Panc1 (cell line): Measurements from ENCODE around the gene DALRD3.

Experiments used
- POLR2AphosphoS5 ChIP-seq: IDR thresholded peaks from 2 replicates; pipeline ENCODE4 v1.6.1; 2012; ENCODE audit warnings: mild to moderate bottlenecking, low read depth, low read length, moderate library complexity
- TCF7L2 ChIP-seq: IDR thresholded peaks from 2 replicates; pipeline ENCODE4 v1.6.1; 2011; ENCODE audit warnings: mild to moderate bottlenecking, low read depth, low read length, inconsistent platforms
- TF ChIP-seq, protein P1 (sequence below): fragments of 450-650 bp; IDR thresholded peaks from 2 replicates; pipeline ENCODE4 v1.5.1; 2017; ENCODE audit warnings: mild to moderate bottlenecking
- TF ChIP-seq, protein P2 (sequence below), 2 experiments: IDR thresholded peaks; 2 replicates each; pipeline ENCODE4 v1.6.1; 2011 to 2012; ENCODE audit warnings: low read depth in 2 of 2, control low read depth in 1 of 2, low read length in 1 of 2, mild to moderate bottlenecking in 1 of 2, moderate library complexity in 1 of 2; ENCODE audit not compliant: insufficient read depth in 1 of 2

DNA sequence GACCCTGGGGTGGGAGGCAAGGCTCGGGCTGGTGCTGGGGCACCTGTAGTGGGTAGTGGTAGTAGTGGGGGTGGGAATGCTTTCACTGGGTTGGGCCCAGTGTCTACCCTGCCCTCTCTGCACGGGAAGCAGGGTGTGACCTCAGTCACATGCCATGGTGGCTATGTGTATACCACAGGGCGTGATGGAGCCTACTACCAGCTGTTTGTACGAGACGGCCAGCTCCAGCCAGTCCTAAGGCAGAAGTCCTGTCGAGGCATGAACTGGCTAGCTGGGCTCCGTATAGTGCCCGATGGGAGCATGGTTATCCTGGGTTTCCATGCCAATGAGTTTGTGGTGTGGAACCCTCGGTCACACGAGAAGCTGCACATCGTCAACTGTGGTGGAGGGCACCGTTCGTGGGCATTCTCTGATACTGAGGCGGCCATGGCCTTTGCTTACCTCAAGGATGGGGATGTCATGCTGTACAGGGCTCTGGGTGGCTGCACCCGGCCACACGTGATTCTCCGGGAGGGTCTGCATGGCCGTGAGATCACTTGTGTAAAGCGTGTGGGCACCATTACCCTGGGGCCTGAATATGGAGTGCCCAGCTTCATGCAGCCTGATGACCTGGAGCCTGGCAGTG is 5.2 kb downstream of the DALRD3 start:
- TF ChIP-seq, protein P1, sequence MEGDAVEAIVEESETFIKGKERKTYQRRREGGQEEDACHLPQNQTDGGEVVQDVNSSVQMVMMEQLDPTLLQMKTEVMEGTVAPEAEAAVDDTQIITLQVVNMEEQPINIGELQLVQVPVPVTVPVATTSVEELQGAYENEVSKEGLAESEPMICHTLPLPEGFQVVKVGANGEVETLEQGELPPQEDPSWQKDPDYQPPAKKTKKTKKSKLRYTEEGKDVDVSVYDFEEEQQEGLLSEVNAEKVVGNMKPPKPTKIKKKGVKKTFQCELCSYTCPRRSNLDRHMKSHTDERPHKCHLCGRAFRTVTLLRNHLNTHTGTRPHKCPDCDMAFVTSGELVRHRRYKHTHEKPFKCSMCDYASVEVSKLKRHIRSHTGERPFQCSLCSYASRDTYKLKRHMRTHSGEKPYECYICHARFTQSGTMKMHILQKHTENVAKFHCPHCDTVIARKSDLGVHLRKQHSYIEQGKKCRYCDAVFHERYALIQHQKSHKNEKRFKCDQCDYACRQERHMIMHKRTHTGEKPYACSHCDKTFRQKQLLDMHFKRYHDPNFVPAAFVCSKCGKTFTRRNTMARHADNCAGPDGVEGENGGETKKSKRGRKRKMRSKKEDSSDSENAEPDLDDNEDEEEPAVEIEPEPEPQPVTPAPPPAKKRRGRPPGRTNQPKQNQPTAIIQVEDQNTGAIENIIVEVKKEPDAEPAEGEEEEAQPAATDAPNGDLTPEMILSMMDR, result no peak
- TF ChIP-seq, protein P2, sequence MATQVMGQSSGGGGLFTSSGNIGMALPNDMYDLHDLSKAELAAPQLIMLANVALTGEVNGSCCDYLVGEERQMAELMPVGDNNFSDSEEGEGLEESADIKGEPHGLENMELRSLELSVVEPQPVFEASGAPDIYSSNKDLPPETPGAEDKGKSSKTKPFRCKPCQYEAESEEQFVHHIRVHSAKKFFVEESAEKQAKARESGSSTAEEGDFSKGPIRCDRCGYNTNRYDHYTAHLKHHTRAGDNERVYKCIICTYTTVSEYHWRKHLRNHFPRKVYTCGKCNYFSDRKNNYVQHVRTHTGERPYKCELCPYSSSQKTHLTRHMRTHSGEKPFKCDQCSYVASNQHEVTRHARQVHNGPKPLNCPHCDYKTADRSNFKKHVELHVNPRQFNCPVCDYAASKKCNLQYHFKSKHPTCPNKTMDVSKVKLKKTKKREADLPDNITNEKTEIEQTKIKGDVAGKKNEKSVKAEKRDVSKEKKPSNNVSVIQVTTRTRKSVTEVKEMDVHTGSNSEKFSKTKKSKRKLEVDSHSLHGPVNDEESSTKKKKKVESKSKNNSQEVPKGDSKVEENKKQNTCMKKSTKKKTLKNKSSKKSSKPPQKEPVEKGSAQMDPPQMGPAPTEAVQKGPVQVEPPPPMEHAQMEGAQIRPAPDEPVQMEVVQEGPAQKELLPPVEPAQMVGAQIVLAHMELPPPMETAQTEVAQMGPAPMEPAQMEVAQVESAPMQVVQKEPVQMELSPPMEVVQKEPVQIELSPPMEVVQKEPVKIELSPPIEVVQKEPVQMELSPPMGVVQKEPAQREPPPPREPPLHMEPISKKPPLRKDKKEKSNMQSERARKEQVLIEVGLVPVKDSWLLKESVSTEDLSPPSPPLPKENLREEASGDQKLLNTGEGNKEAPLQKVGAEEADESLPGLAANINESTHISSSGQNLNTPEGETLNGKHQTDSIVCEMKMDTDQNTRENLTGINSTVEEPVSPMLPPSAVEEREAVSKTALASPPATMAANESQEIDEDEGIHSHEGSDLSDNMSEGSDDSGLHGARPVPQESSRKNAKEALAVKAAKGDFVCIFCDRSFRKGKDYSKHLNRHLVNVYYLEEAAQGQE (IDR thresholded peaks at IDR 0.05; ENCODE audit: insufficient read depth in 1 of 2, low read depth in 2 of 2, low read length in 1 of 2), result no peak
- no peak for TF ChIP-seq TCF7L2
- TF ChIP-seq POLR2AphosphoS5, result no peak
